A673 (cell line): ENCODE measurements around the gene PCP4L1. TPM values are rescaled to one million over a fixed set of nuclear protein-coding genes. Genes with fewer than 3 reads are reported as not detected.

Source experiments
- BruUV-seq: library from RNA; stranded (reverse); fragments of 400-500 nt; replicated peaks from 2 replicates; lab custom pipeline; 2021; lab: Mats Ljungman, UMichigan
- CTCF ChIA-PET: fragments of 300-600 bp; sonication (Branson Sonifier 250); formaldehyde crosslinking; loops from one replicate; lab custom pipeline; 2022; ENCODE audit warnings: antibody characterized with exemption; lab: Charles Lee
- POLR2A ChIA-PET: fragments of 300-600 bp; sonication (Branson Sonifier 250); formaldehyde crosslinking; loops from one replicate; lab custom pipeline; 2022; ENCODE audit warnings: antibody characterized with exemption; ENCODE audit not compliant: low non-redundant PET; lab: Charles Lee
- DNase-seq: peaks from one replicate; pipeline ENCODE4 v3.0.0-alpha.2; 2015; ENCODE audit warnings: low spot score
- H3K27ac ChIP-seq: fragments of 200-600 bp; sonication (generic); 2 replicates; pipeline ENCODE4 v1.5.1; 2016; ENCODE audit warnings: mixed run types, low read depth, mild to moderate bottlenecking, mixed read lengths, antibody characterized with exemption, low read length; ENCODE audit not compliant: poor library complexity, severe bottlenecking
- H3K27me3 ChIP-seq: fragments of 200-600 bp; sonication (generic); replicated peaks from 2 replicates; pipeline ENCODE4 v1.6.1; 2017; ENCODE audit warnings: mixed run types, low read depth, mild to moderate bottlenecking, mixed read lengths, antibody characterized with exemption, low read length; ENCODE audit not compliant: insufficient read depth, poor library complexity
- H3K36me3 ChIP-seq: fragments of 200-600 bp; sonication (generic); 2 replicates; pipeline ENCODE4 v1.6.1; 2016; ENCODE audit warnings: mixed run types, mild to moderate bottlenecking, mixed read lengths, antibody characterized with exemption, low read length; ENCODE audit not compliant: insufficient read depth, poor library complexity, severe bottlenecking
- H3K4me1 ChIP-seq: fragments of 200-600 bp; sonication (generic); 2 replicates; pipeline ENCODE4 v1.6.1; 2017; ENCODE audit warnings: mixed run types, mild to moderate bottlenecking, mixed read lengths, antibody characterized with exemption, low read length; ENCODE audit not compliant: insufficient read depth, poor library complexity, severe bottlenecking
- H3K4me3 ChIP-seq: fragments of 200-600 bp; sonication (generic); 2 replicates; pipeline ENCODE4 v1.5.1; 2016; ENCODE audit warnings: low read depth, mixed run types, mild to moderate bottlenecking, mixed read lengths, low read length; ENCODE audit not compliant: poor library complexity, severe bottlenecking
- H3K9me3 ChIP-seq: fragments of 200-600 bp; sonication (generic); 2 replicates; pipeline ENCODE4 v1.6.1; 2016; ENCODE audit warnings: mixed run types, low read depth, mild to moderate bottlenecking, mixed read lengths, antibody characterized with exemption, low read length; ENCODE audit not compliant: poor library complexity, severe bottlenecking
- CTCF ChIP-seq: fragments of 300-800, 200-600 bp; sonication (generic); conservative IDR thresholded peaks from 2 replicates; pipeline ENCODE4 v1.5.1; 2017; ENCODE audit warnings: low read depth, mild to moderate bottlenecking, antibody characterized with exemption, low read length, moderate library complexity, mixed read lengths
- EZH2 ChIP-seq: fragments of 200-600 bp; sonication (generic); IDR thresholded peaks from 2 replicates; pipeline ENCODE4 v1.6.1; 2017; ENCODE audit warnings: borderline replicate concordance, low read depth, mild to moderate bottlenecking, mixed read lengths, antibody characterized with exemption, low read length; ENCODE audit not compliant: poor library complexity, severe bottlenecking
- intact Hi-C: fragments of 100-400 bp; cut with micrococcal nuclease; formaldehyde crosslinking; loops from one replicate; pipeline ENCODE4 v1.10.0; 2022; ENCODE audit not compliant: unreplicated experiment
- total RNA-seq: library from RNA; stranded (reverse); gene quantifications from 2 replicates; pipeline ENCODE4 v1.2.3, GENCODE V29; 2021

PCP4L1 gene
- total RNA-seq, 1 experiment from 2014 or later: not detected

- H3K4me3 ChIP-seq: no peak within 1 kb of the TSS
- H3K27ac ChIP-seq: no peak within 1 kb of the TSS
- POLR2A ChIA-PET: no interaction called here
- H3K4me1 ChIP-seq: no peaks in the 10 kb centered on the region
- intact Hi-C loops: no loop called here
- BruUV-seq: no TSS peak
- CTCF ChIA-PET: interaction anchor here (0.9 kb wide), 1 partner anchor 167 kb away, joined by 3 read pairs; no protein-coding TSS in a partner anchor
- TF ChIP-seq EZH2: no peak
- TF ChIP-seq CTCF: no peak
- no peaks in the 10 kb centered on the region for H3K27me3 ChIP-seq
- H3K9me3 ChIP-seq: no peaks in the 10 kb centered on the region
- no peak for DNase-seq
- H3K36me3 ChIP-seq: peaks cover 50% of the 10 kb centered on the region
Observed at GRCh38 chr1:161215076-161215475, 43.5 kb upstream of the PCP4L1 start, which contains the start of gene FCER1G. Gene FCER1G, plus strand, starts transcription at chr1:161215295. Its CDS starts 27 bp downstream, at chr1:161215322.

GRCh38 chr1:161216945-161217712 is 41.4 kb upstream of the PCP4L1 start:
- DNase-seq: no peak
- Histone ChIP-seq H3K27me3 (no peaks in the 10 kb centered on the region), H3K4me1 (no peaks in the 10 kb centered on the region), H3K9me3 (no peaks in the 10 kb centered on the region), H3K36me3 (peaks cover 30% of the 10 kb centered on the region), H3K4me3 (no peak overlapping the region), H3K27ac (no peak overlapping the region)
- no TSS peak for BruUV-seq
- TF ChIP-seq CTCF (no peak), EZH2 (no peak)
- ChIA-PET POLR2A (interaction anchor here (0.7 kb wide), 1 partner anchor 125 kb away, joined by 4 read pairs; no protein-coding TSS in a partner anchor), CTCF (no interaction called here)
- intact Hi-C loops: no loop called here

- ChIA-PET CTCF (no interaction called here), POLR2A (interaction anchor here (0.9 kb wide), 1 partner anchor 16 kb away, joined by 4 read pairs; the partner anchor contains the start of gene NDUFS2)
- no peak for DNase-seq
- no peaks in the 10 kb centered on the region for H3K9me3 ChIP-seq
- no peak overlapping the region for H3K4me3 ChIP-seq
- H3K27ac ChIP-seq: no peak overlapping the region
- intact Hi-C loops: no loop called here
- no peaks in the 10 kb centered on the region for H3K4me1 ChIP-seq
- TF ChIP-seq CTCF (no peak), EZH2 (no peak)
- H3K27me3 ChIP-seq: no peaks in the 10 kb centered on the region
- no TSS peak for BruUV-seq
- peaks cover 22% of the 10 kb centered on the region for H3K36me3 ChIP-seq
Observed at GRCh38 chr1:161217831-161218230, 40.7 kb upstream of the PCP4L1 start.
